OCI-LY7 (cell line): ENCODE measurements around the gene LRCH3. TPM values are rescaled to one million over a fixed set of nuclear protein-coding genes. Genes with fewer than 3 reads are reported as not detected.

Source experiments
- BruUV-seq: library from RNA; stranded (reverse); fragments of 400-500 nt; replicated peaks from 2 replicates; lab custom pipeline; 2021; lab: Mats Ljungman, UMichigan
- CTCF ChIA-PET: fragments of 300-600 bp; sonication (Branson Sonifier 250); formaldehyde crosslinking; loops from one replicate; lab custom pipeline; 2022; ENCODE audit warnings: antibody characterized with exemption; ENCODE audit not compliant: unreplicated experiment; lab: Charles Lee
- POLR2A ChIA-PET: fragments of 300-600 bp; sonication (Branson Sonifier 250); formaldehyde crosslinking; loops from one replicate; lab custom pipeline; 2022; ENCODE audit warnings: antibody characterized with exemption; lab: Charles Lee
- DNase-seq: peaks from one replicate; pipeline ENCODE4 v3.0.0-alpha.2; 2015; ENCODE audit warnings: low spot score
- H2AFZ ChIP-seq: fragments of 200-600 bp; sonication (generic), shearing (Covaris generic); 2 replicates; pipeline ENCODE4 v1.6.1; 2014; ENCODE audit warnings: mild to moderate bottlenecking, antibody characterized with exemption, low read length, moderate library complexity
- H3K27ac ChIP-seq: fragments of 200-600 bp; sonication (generic); 2 replicates; pipeline ENCODE4 v1.5.1; 2014; ENCODE audit warnings: mixed run types, low read depth, mild to moderate bottlenecking, moderate library complexity, low read length, inconsistent platforms; ENCODE audit not compliant: poor library complexity, severe bottlenecking
- H3K36me3 ChIP-seq: fragments of 200-600 bp; sonication (generic); 2 replicates; pipeline ENCODE4 v1.6.1; 2014; ENCODE audit warnings: mild to moderate bottlenecking, antibody characterized with exemption, low read length, moderate library complexity, mixed read lengths; ENCODE audit not compliant: insufficient read depth
- H3K4me1 ChIP-seq: fragments of 200-600 bp; sonication (generic); 2 replicates; pipeline ENCODE4 v1.5.1; 2014; ENCODE audit warnings: mild to moderate bottlenecking, low read length; ENCODE audit not compliant: insufficient read depth, poor library complexity, severe bottlenecking
- H3K4me2 ChIP-seq: fragments of 200-600 bp; sonication (generic); 2 replicates; pipeline ENCODE4 v1.6.1; 2014; ENCODE audit warnings: mild to moderate bottlenecking, low read length
- H3K4me3 ChIP-seq: fragments of 200-600 bp; sonication (generic); 2 replicates; pipeline ENCODE4 v1.5.1; 2014; ENCODE audit warnings: mild to moderate bottlenecking, low read depth, low read length; ENCODE audit not compliant: poor library complexity, severe bottlenecking
- H3K79me2 ChIP-seq: fragments of 200-600 bp; sonication (generic); 2 replicates; pipeline ENCODE4 v1.6.1; 2016; ENCODE audit warnings: low read depth, mild to moderate bottlenecking, low read length, moderate library complexity, mixed read lengths; ENCODE audit not compliant: insufficient read depth
- H3K9me2 ChIP-seq: fragments of 200-600 bp; sonication (generic); 2 replicates; pipeline ENCODE4 v1.6.1; 2016; ENCODE audit warnings: mild to moderate bottlenecking, low read length, mixed read lengths; ENCODE audit not compliant: insufficient read depth
- H3K9me3 ChIP-seq: fragments of 200-600 bp; sonication (generic); 2 replicates; pipeline ENCODE4 v1.6.1; 2014; ENCODE audit warnings: mild to moderate bottlenecking, mixed run types, low read length, mixed read lengths
- H4K20me1 ChIP-seq: fragments of 200-600 bp; sonication (generic); 2 replicates; pipeline ENCODE4 v1.6.1; 2014; ENCODE audit warnings: mild to moderate bottlenecking, antibody characterized with exemption, low read length, moderate library complexity, mixed read lengths; ENCODE audit not compliant: insufficient read depth
- CTCF ChIP-seq: fragments of 200-600 bp; sonication (generic); conservative IDR thresholded peaks from 2 replicates; pipeline ENCODE4 v1.5.1; 2014; ENCODE audit warnings: mild to moderate bottlenecking, antibody characterized with exemption, low read length, moderate library complexity, mixed read lengths
- EZH2phosphoT487 ChIP-seq: fragments of 200-600 bp; sonication (generic); IDR thresholded peaks from 2 replicates; pipeline ENCODE4 v1.6.1; 2018; ENCODE audit warnings: low read depth, borderline replicate concordance, mild to moderate bottlenecking, mixed run types, antibody characterized with exemption, low read length, moderate library complexity, mixed read lengths
- intact Hi-C: fragments of 100-400 bp; cut with micrococcal nuclease; formaldehyde crosslinking; loops from one replicate; pipeline ENCODE4 v1.10.0; 2022; ENCODE audit not compliant: unreplicated experiment
- total RNA-seq, 2 experiments: library from RNA; depleted of rRNA in 1 of 2; stranded (reverse); fragments of >200 nt in 1 of 2; shearing (Covaris generic) in 1 of 2; gene quantifications; 2 replicates each; pipeline ENCODE4 v1.2.3, GENCODE V29; 2014 to 2022

Gene LRCH3
- total RNA-seq, 2 experiments from 2014 or later: 39.0 to 52.6 TPM

- Histone ChIP-seq H2AFZ (no peak overlapping the region), H3K79me2 (peaks cover 55% of the 10 kb centered on the region), H3K27ac (no peak overlapping the region), H3K4me1 (peaks cover 34% of the 10 kb centered on the region), H4K20me1 (peaks cover 26% of the 10 kb centered on the region), H3K4me2 (peak overlapping the region; percentile 86), H3K4me3 (peak overlapping the region; percentile 89), H3K9me3 (no peaks in the 10 kb centered on the region), H3K36me3 (peaks cover 7% of the 10 kb centered on the region), H3K9me2 (no peaks in the 10 kb centered on the region)
- TF ChIP-seq EZH2phosphoT487 (no peak), CTCF (no peak)
- intact Hi-C loops: no loop called here
- no TSS peak for BruUV-seq
- CTCF ChIA-PET: no interaction called here
- POLR2A ChIA-PET: interaction anchor here (0.9 kb wide), 1 partner anchor 22 kb away, joined by 6 read pairs; no protein-coding TSS in a partner anchor
- no peak for DNase-seq
These were observed 38.9 kb upstream of the LRCH3 start for GRCh38 chr3:197752107-197752506.

GRCh38 chr3:197753263-197753662, 37.8 kb upstream of the LRCH3 start:
- no peak for TF ChIP-seq EZH2phosphoT487
- no peak for TF ChIP-seq CTCF
- ChIA-PET CTCF (no interaction called here), POLR2A (interaction anchor here (0.6 to 1.6 kb wide), 5 partner anchors 8 to 39 kb away, joined by 3 to 6 read pairs (median 3); partner anchors contain the start of gene LRCH3)
- intact Hi-C loops: no loop called here
- Histone ChIP-seq H2AFZ (no peak overlapping the region), H3K9me2 (no peaks in the 10 kb centered on the region), H3K79me2 (peaks cover 55% of the 10 kb centered on the region), H3K4me1 (peaks cover 27% of the 10 kb centered on the region), H3K4me3 (no peak overlapping the region), H3K4me2 (peak overlapping the region; percentile 86; the same call in 1 of the 2 replicates), H3K9me3 (no peaks in the 10 kb centered on the region), H4K20me1 (peaks cover 26% of the 10 kb centered on the region), H3K27ac (no peak overlapping the region), H3K36me3 (peaks cover 19% of the 10 kb centered on the region)
- BruUV-seq: no TSS peak
- peak; percentile 15 for DNase-seq

- CTCF ChIA-PET: no interaction called here
- peaks cover 15% of the 10 kb centered on the region for H3K4me1 ChIP-seq
These were observed 34.4 kb upstream of the LRCH3 start for GRCh38 chr3:197756704-197757103.

More at GRCh38 chr3:197756704-197757103, 34.4 kb upstream of the LRCH3 start:
- Histone ChIP-seq H3K36me3 (peaks cover 51% of the 10 kb centered on the region), H3K27ac (no peak overlapping the region), H3K9me2 (no peaks in the 10 kb centered on the region), H3K4me2 (no peak overlapping the region), H3K4me3 (no peak overlapping the region), H4K20me1 (peaks cover 15% of the 10 kb centered on the region), H3K9me3 (no peaks in the 10 kb centered on the region), H2AFZ (no peak overlapping the region), H3K79me2 (peaks cover 43% of the 10 kb centered on the region)
- POLR2A ChIA-PET: interaction anchor here (0.5 kb wide), 1 partner anchor 636 kb away, joined by 3 read pairs; no protein-coding TSS in a partner anchor
- no peak for DNase-seq
- no peak for TF ChIP-seq CTCF
- TF ChIP-seq EZH2phosphoT487: no peak
- no TSS peak for BruUV-seq
- intact Hi-C loops: no loop called here
